Activated naive CD4-positive, alpha-beta T cell treated with anti-CD3 and anti-CD28 coated beads for 36 hours (primary cell): ENCODE measurements around the gene STK32C. TPM values are rescaled to one million over a fixed set of nuclear protein-coding genes. Genes with fewer than 3 reads are reported as not detected.

Source experiments
- CTCF ChIA-PET: fragments of 350-600 bp; sonication (Branson Sonifier 250); formaldehyde crosslinking; loops from one replicate; lab custom pipeline; 2021; ENCODE audit warnings: antibody characterized with exemption; lab: Charles Lee
- DNase-seq: peaks from one replicate; pipeline ENCODE4 v3.0.0-alpha.2; 2020
- H3K27ac Mint-ChIP-seq: one replicate; pipeline ENCODE4 v1.8.0; 2021; ENCODE audit warnings: mild to moderate bottlenecking, mixed read lengths
- H3K27me3 Mint-ChIP-seq: one replicate; pipeline ENCODE4 v1.8.0; 2021; ENCODE audit warnings: low read depth, mixed read lengths
- H3K36me3 Mint-ChIP-seq: one replicate; pipeline ENCODE4 v1.8.0; 2021; ENCODE audit warnings: low read depth, mixed read lengths
- H3K4me1 Mint-ChIP-seq: one replicate; pipeline ENCODE4 v1.8.0; 2021; ENCODE audit warnings: low read depth, mixed read lengths
- H3K4me3 Mint-ChIP-seq: one replicate; pipeline ENCODE4 v1.8.0; 2021; ENCODE audit warnings: mild to moderate bottlenecking, moderate library complexity, mixed read lengths
- H3K9me3 Mint-ChIP-seq: one replicate; pipeline ENCODE4 v1.8.0; 2021; ENCODE audit warnings: mixed read lengths
- intact Hi-C: fragments of 100-400 bp; cut with micrococcal nuclease; formaldehyde crosslinking; loops from one replicate; pipeline ENCODE4 v1.15.1; 2023
- total RNA-seq, 2 experiments: library from RNA; stranded (reverse); gene quantifications; one replicate each; pipeline ENCODE4 v1.2.3, GENCODE V29; 2021

Gene STK32C
- total RNA-seq, 2 experiments from 2014 or later: 16.5 to 16.6 TPM

GRCh38 chr10:132208462-132209050, 99.2 kb downstream of the STK32C start:
- no peak for DNase-seq
- CTCF ChIA-PET: no interaction called here
- intact Hi-C loops: no loop called here
- Mint-ChIP-seq H3K27me3 (no peaks in the 10 kb centered on the region), H3K4me3 (no peak overlapping the region), H3K4me1 (no peaks in the 10 kb centered on the region), H3K36me3 (peaks cover 9% of the 10 kb centered on the region), H3K27ac (no peak overlapping the region), H3K9me3 (peaks cover 3% of the 10 kb centered on the region)

- intact Hi-C loops: no loop called here
- CTCF ChIA-PET: no interaction called here
- Mint-ChIP-seq H3K4me1 (no peaks in the 10 kb centered on the region), H3K4me3 (no peak overlapping the region), H3K27me3 (no peaks in the 10 kb centered on the region), H3K27ac (no peak overlapping the region), H3K36me3 (peaks cover 7% of the 10 kb centered on the region), H3K9me3 (no peaks in the 10 kb centered on the region)
- DNase-seq: no peak
Measured at GRCh38 chr10:132207536-132208461, 100.0 kb downstream of the STK32C start.

- CTCF ChIA-PET: no interaction called here
- no peaks in the 10 kb centered on the region for H3K36me3 Mint-ChIP-seq
- no peak overlapping the region for H3K27ac Mint-ChIP-seq
- intact Hi-C loops: no loop called here
- DNase-seq: no peak
- no peaks in the 10 kb centered on the region for H3K27me3 Mint-ChIP-seq
- H3K4me3 Mint-ChIP-seq: no peak overlapping the region
- no peaks in the 10 kb centered on the region for H3K4me1 Mint-ChIP-seq
- no peaks in the 10 kb centered on the region for H3K9me3 Mint-ChIP-seq
Measured at GRCh38 chr10:132206806-132207535, 100.8 kb downstream of the STK32C start.

- Mint-ChIP-seq H3K4me1 (no peaks in the 10 kb centered on the region), H3K9me3 (no peaks in the 10 kb centered on the region), H3K27ac (no peak overlapping the region), H3K27me3 (no peaks in the 10 kb centered on the region), H3K4me3 (no peak overlapping the region), H3K36me3 (no peaks in the 10 kb centered on the region)
- no peak for DNase-seq
- CTCF ChIA-PET: no interaction called here
- intact Hi-C loops: no loop called here
Measured at GRCh38 chr10:132206377-132206745, 101.4 kb downstream of the STK32C start.

- H3K27me3 Mint-ChIP-seq: no peaks in the 10 kb centered on the region
- CTCF ChIA-PET: no interaction called here
- no peak for DNase-seq
- no peaks in the 10 kb centered on the region for H3K9me3 Mint-ChIP-seq
- H3K4me3 Mint-ChIP-seq: no peak overlapping the region
- H3K36me3 Mint-ChIP-seq: no peaks in the 10 kb centered on the region
- H3K4me1 Mint-ChIP-seq: no peaks in the 10 kb centered on the region
- H3K27ac Mint-ChIP-seq: no peak overlapping the region
- intact Hi-C loops: no loop called here
Measured at GRCh38 chr10:132205650-132206376, 101.9 kb downstream of the STK32C start.

- CTCF ChIA-PET: no interaction called here
- Mint-ChIP-seq H3K4me1 (no peaks in the 10 kb centered on the region), H3K4me3 (no peak overlapping the region), H3K36me3 (no peaks in the 10 kb centered on the region), H3K9me3 (no peaks in the 10 kb centered on the region), H3K27ac (no peak overlapping the region), H3K27me3 (no peaks in the 10 kb centered on the region)
- intact Hi-C loops: no loop called here
- no peak for DNase-seq
Measured at GRCh38 chr10:132204781-132205473, 102.8 kb downstream of the STK32C start.

GRCh38 chr10:132204078-132204780, 103.5 kb downstream of the STK32C start:
- H3K27ac Mint-ChIP-seq: no peak overlapping the region
- no peaks in the 10 kb centered on the region for H3K4me1 Mint-ChIP-seq
- H3K9me3 Mint-ChIP-seq: no peaks in the 10 kb centered on the region
- H3K27me3 Mint-ChIP-seq: no peaks in the 10 kb centered on the region
- H3K36me3 Mint-ChIP-seq: no peaks in the 10 kb centered on the region
- intact Hi-C loops: no loop called here
- CTCF ChIA-PET: no interaction called here
- H3K4me3 Mint-ChIP-seq: no peak overlapping the region
- DNase-seq: no peak

GRCh38 chr10:132203256-132204077, 104.3 kb downstream of the STK32C start:
- Mint-ChIP-seq H3K27ac (no peak overlapping the region), H3K4me1 (no peaks in the 10 kb centered on the region)
- CTCF ChIA-PET: no interaction called here

GRCh38 chr10:132202070-132202970, 105.4 kb downstream of the STK32C start:
- CTCF ChIA-PET: no interaction called here
- no peak overlapping the region for H3K4me3 Mint-ChIP-seq
- no peaks in the 10 kb centered on the region for H3K9me3 Mint-ChIP-seq
- H3K4me1 Mint-ChIP-seq: no peaks in the 10 kb centered on the region
- intact Hi-C loops: no loop called here
- H3K27me3 Mint-ChIP-seq: no peaks in the 10 kb centered on the region
- no peaks in the 10 kb centered on the region for H3K36me3 Mint-ChIP-seq
- DNase-seq: no peak
- no peak overlapping the region for H3K27ac Mint-ChIP-seq

More at GRCh38 chr10:132203256-132204077, 104.3 kb downstream of the STK32C start:
- H3K4me3 Mint-ChIP-seq: no peak overlapping the region
- intact Hi-C loops: no loop called here
- no peak for DNase-seq
- no peaks in the 10 kb centered on the region for H3K36me3 Mint-ChIP-seq
- no peaks in the 10 kb centered on the region for H3K27me3 Mint-ChIP-seq
- no peaks in the 10 kb centered on the region for H3K9me3 Mint-ChIP-seq
